HFFc6 (cell line): ENCODE measurements around the gene MAPKAPK3. TPM values are rescaled to one million over a fixed set of nuclear protein-coding genes. Genes with fewer than 3 reads are reported as not detected.
"Not testable (repeated sequence)": the region's sequence is repeated elsewhere in the genome, so short reads cannot be mapped to it uniquely, and the experiment has no call there.

Experiments
- DNase-seq: peaks from one replicate; pipeline ENCODE4 v3.0.0-alpha.2; 2018
- H3K27ac Mint-ChIP-seq: 2 replicates; pipeline ENCODE4 v1.8.0; 2020; ENCODE audit warnings: mild to moderate bottlenecking, mixed read lengths
- H3K27me3 Mint-ChIP-seq: 2 replicates; pipeline ENCODE4 v1.8.0; 2021; ENCODE audit warnings: mild to moderate bottlenecking, moderate library complexity, mixed read lengths; ENCODE audit not compliant: insufficient read depth
- H3K36me3 Mint-ChIP-seq: 2 replicates; pipeline ENCODE4 v1.8.0; 2021; ENCODE audit warnings: low read depth, mixed read lengths
- H3K4me1 Mint-ChIP-seq: 2 replicates; pipeline ENCODE4 v1.8.0; 2020; ENCODE audit warnings: low read depth, mixed read lengths
- H3K4me3 Mint-ChIP-seq: 2 replicates; pipeline ENCODE4 v1.8.0; 2020; ENCODE audit warnings: mild to moderate bottlenecking, moderate library complexity, mixed read lengths
- H3K9me3 Mint-ChIP-seq: 2 replicates; pipeline ENCODE4 v1.8.0; 2020; ENCODE audit warnings: mild to moderate bottlenecking, mixed read lengths
- total RNA-seq, 6 experiments: library from RNA; stranded (reverse); fragmentation: NEBNext Ultra II Directional; extraction: Animal tissue kit (Norgen Biotek cat#: 25700); gene quantifications; 2 replicates in 1 of 6; 3 replicates in 5 of 6; pipeline ENCODE4 v1.2.3, GENCODE V29; 2021
- TF ChIP-seq, protein P1 (sequence below): fragments of 200-600 bp; sonication (generic); IDR thresholded peaks from 2 replicates; pipeline ENCODE4 v1.5.0; 2021; ENCODE audit warnings: antibody characterized with exemption, mild to moderate bottlenecking

MAPKAPK3 gene
- total RNA-seq, 6 experiments from 2014 or later: 60.5 to 65.5 (median 62.8) TPM

- TF ChIP-seq, protein P1, sequence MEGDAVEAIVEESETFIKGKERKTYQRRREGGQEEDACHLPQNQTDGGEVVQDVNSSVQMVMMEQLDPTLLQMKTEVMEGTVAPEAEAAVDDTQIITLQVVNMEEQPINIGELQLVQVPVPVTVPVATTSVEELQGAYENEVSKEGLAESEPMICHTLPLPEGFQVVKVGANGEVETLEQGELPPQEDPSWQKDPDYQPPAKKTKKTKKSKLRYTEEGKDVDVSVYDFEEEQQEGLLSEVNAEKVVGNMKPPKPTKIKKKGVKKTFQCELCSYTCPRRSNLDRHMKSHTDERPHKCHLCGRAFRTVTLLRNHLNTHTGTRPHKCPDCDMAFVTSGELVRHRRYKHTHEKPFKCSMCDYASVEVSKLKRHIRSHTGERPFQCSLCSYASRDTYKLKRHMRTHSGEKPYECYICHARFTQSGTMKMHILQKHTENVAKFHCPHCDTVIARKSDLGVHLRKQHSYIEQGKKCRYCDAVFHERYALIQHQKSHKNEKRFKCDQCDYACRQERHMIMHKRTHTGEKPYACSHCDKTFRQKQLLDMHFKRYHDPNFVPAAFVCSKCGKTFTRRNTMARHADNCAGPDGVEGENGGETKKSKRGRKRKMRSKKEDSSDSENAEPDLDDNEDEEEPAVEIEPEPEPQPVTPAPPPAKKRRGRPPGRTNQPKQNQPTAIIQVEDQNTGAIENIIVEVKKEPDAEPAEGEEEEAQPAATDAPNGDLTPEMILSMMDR: no peak
- no peak overlapping the region for H3K4me3 Mint-ChIP-seq
Observed at GRCh38 chr3:50661321-50661837, 44.4 kb downstream of the MAPKAPK3 start.

DNA sequence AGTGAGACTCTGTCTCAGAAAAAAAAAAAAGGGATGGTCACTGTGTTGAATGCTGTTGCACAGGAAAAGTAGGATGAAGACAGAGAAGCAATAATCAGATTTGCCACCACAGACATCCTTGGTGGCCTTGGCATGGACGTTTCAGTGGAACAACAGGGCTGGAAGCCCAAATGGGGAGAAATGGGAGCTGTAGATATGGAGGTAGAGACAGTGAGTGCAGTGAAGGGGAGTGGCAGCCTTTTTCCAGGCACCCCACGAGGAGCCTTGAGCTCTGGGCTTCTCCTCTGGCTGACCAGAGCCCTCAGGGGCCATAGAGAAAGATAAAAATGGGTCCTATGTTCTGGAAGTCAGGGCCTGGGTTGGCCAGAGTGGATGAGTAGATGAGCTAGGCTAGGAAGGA lies 45.5 kb downstream of the MAPKAPK3 start:
- Mint-ChIP-seq H3K36me3 (no peaks in the 10 kb centered on the region), H3K27me3 (peaks cover 8% of the 10 kb centered on the region), H3K9me3 (no peaks in the 10 kb centered on the region), H3K27ac (no peak overlapping the region), H3K4me1 (peaks cover 53% of the 10 kb centered on the region), H3K4me3 (no peak overlapping the region)
- TF ChIP-seq, protein P1: no peak
- DNase-seq: no peak

More at GRCh38 chr3:50661321-50661837, 44.4 kb downstream of the MAPKAPK3 start:
- Mint-ChIP-seq H3K9me3 (no peaks in the 10 kb centered on the region), H3K4me1 (peaks cover 42% of the 10 kb centered on the region), H3K36me3 (no peaks in the 10 kb centered on the region), H3K27me3 (peaks cover 8% of the 10 kb centered on the region), H3K27ac (no peak overlapping the region)
- DNase-seq: no peak

GRCh38 chr3:50665081-50665840 lies 48.3 kb downstream of the MAPKAPK3 start:
- Mint-ChIP-seq H3K4me3 (no peak overlapping the region), H3K27ac (no peak overlapping the region; the same call in 1 of the 2 replicates), H3K4me1 (peaks cover 44% of the 10 kb centered on the region), H3K9me3 (no peaks in the 10 kb centered on the region), H3K36me3 (no peaks in the 10 kb centered on the region), H3K27me3 (peaks cover 1% of the 10 kb centered on the region)
- TF ChIP-seq, protein P1: no peak
- no peak for DNase-seq

GRCh38 chr3:50665841-50666115 lies 48.8 kb downstream of the MAPKAPK3 start:
- H3K4me3 Mint-ChIP-seq, H3K27me3 Mint-ChIP-seq, H3K9me3 Mint-ChIP-seq, DNase-seq, H3K36me3 Mint-ChIP-seq, H3K27ac Mint-ChIP-seq: not testable (repeated sequence)
- peaks cover 49% of the 10 kb centered on the region for H3K4me1 Mint-ChIP-seq

- Mint-ChIP-seq H3K4me3 (peak overlapping the region; percentile 3; the same call in 1 of the 2 replicates), H3K27ac (peak overlapping the region; percentile 11; the same call in 1 of the 2 replicates), H3K4me1 (peaks cover 60% of the 10 kb centered on the region), H3K36me3 (no peaks in the 10 kb centered on the region), H3K27me3 (peaks cover 1% of the 10 kb centered on the region), H3K9me3 (no peaks in the 10 kb centered on the region)
- peak; percentile 24 for DNase-seq
- TF ChIP-seq, protein P1: no peak
Observed at GRCh38 chr3:50666837-50667236, 49.9 kb downstream of the MAPKAPK3 start.

GRCh38 chr3:50671331-50671730 lies 54.4 kb downstream of the MAPKAPK3 start:
- no peak overlapping the region for H3K4me3 Mint-ChIP-seq
- H3K27ac Mint-ChIP-seq: peak overlapping the region; percentile 51; the same call in 1 of the 2 replicates
- TF ChIP-seq, protein P1: no peak
- no peaks in the 10 kb centered on the region for H3K9me3 Mint-ChIP-seq
- H3K27me3 Mint-ChIP-seq: peaks cover 18% of the 10 kb centered on the region
- peak; percentile 97 for DNase-seq
- H3K4me1 Mint-ChIP-seq: peaks cover 43% of the 10 kb centered on the region
- no peaks in the 10 kb centered on the region; the same call in 1 of the 2 replicates for H3K36me3 Mint-ChIP-seq
